HG02852 (cell line): ENCODE measurements around the gene FSIP2.

ENCODE experiments used
- ATAC-seq: cut with Tn5 transposase; IDR thresholded peaks from one replicate; pipeline ENCODE4 v1.9.1; 2021; ENCODE audit warnings: mild to moderate bottlenecking, moderate library complexity; ENCODE audit not compliant: unreplicated experiment

Gene FSIP2, protein sequence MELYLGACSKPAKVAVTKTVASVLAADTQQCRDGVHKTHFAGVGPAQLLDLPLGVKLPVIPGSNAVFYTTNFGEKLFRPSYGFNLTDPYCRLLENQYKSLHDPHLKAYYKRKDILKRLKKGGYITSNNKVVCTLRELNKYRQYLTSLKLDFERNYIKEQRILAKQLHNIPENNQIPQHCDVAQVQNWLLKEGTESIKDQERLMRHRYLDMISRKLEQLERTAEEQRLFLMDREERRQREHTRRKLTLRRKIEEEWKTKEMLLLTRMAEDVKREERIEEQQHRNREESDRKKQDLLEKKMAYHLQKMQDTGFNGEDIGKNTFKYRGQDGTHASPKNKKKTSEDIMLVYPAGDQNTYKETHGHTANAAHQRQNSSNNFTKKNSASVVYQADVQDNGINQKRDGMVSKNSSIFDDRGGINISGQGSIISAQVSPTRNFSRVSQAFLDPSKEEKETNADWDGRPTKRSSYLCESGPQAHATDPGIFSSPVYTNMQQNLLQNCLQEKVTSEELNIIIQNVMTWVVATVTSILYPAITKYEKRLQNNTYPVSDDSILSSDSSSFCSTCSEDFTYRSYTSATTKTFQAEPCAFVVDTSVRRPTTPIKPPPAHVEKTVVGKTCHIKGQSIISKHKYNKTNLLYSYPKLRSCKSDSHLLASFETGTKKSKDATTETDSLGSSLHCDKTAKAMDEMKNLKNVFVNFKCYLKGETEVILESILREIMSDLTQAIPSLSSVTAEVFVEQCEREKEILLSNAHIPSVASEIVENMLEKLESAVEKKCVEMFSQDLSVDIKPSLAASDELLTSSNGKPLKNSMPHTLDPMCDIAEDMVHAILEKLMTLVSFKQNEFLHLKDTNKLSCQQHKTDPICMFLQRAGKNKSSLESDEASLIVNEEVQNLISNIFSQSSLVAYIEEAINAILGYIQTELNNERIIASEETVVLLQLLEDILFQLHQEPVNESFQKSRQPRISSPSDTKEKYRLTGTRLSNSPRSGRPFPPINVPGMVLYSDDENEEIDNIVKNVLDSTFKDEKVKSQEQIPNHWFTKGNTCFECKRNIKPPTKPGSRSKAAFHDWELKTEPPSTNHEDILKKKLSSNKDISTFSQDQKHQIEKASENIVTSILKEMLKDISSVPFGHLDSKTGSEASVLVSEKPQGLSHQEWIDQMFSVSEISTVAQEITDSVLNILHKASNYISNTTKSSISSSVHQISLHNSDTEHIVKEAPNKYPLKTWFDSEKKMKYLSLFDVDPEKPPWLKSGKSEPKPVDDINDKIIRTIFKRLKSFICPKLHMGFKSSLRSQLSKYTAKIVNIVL (N-terminal part only)

DNA sequence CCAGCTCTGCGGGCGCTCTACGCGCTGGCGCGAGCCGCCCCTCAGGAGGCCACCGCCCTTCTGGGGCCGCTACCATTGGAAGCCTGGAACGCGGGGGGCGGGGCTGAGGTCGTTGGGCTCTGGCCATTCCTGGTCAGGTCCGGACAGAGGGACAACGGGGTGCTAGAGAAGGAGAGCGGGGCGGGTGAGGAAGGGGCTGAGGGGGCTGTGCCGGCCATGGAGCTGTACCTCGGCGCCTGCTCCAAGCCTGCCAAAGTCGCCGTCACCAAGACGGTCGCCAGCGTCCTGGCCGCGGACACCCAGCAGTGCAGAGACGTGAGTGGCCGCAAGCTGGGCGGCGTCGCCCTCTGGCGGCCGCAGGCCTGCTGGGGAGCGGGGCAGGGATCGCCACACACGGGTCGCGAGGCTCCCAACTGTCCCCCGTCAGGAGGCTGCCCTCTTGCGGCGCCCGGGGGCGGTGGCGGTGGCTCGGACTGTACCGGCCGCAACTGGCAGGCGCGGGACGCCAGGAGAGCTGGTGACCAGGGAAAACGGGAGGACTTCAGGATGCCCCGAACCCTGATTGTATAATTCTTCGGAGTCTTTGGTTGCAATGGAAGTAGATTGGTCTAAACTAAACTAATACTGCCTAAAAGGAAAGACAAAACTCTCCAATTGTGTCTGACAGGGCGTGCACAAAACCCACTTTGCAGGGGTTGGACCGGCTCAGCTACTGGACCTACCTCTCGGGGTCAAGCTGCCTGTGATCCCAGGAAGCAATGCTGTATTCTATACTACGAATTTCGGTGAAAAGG is at the start of gene FSIP2:
Gene FSIP2 (plus strand): TSS at position 126 of the 794 bp plus-strand sequence. CDS start 91 bp downstream, at position 217.
- peak; percentile 99 for ATAC-seq

DNA sequence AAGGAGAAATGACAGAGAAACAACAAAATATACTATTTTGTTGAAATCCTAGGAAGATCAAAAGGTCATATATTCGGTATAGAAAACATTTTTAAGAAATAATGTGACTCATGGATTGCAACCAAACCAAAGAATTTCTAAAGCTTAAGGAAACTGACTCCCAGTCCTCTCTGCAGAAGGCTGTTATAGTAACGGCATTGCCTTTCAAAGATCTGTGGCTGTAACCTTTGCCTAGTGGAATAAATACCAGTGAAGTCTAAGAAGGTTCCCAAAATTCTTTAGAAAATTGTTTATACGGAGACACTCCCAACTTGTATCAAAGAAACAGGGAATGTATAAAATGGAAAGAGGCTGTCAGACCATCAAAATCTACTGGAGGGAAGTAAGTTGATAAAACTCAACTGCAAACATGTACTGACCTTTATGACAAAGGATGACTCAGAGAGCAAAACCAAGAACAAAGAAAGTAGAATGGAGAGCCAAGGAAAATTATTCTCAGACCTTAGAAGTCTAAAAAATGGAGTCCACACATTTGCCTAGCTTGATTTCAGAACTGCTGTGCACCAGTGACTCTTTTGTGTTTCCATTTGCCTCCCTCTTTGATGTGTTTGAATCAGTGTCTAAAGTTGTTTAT is 48.6 kb upstream of the FSIP2 start:
- no peak for ATAC-seq

DNA sequence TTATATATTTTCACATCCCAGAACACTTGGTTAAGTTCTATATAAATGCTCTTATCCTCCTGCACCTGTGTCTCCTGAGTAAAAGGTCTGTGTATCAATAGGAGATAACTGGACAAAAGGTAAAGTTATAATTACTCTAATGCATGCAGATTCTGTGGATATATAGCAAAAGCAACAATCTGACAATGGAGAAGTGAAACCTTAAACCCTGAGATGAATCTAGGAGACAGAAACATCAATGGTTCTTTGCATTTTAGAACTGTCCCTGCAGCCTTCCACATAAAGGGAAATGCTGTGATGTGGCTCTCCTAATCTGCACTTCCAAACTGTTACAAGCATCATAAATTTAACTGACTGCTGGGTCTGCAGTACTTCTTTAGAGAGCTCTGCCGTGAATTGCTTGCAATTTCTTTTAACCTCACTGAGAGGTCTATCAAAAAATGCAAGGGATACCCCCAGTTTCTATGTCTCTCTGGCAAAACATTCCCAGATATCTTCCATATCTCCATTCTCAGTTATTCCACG is 42.8 kb upstream of the FSIP2 start:
- no peak for ATAC-seq

DNA sequence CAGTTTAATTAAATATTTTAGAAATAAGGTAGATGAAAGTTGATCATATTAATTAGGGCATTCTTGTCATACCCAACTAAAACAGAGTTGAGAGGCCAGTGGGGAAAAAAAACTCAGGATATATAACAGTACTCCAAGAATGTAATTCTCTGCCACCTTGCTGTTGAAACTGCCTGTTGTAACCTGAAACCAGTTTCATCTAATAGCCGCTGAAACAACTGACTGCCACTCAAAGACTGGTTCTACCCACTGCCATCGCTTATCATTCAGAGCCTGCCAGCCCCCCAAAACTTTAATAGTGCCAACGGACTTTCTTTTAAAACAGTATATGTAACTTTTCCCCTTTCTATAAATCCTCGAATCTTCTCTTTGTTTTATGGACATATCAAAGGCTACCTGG is 37.7 kb upstream of the FSIP2 start:
- no peak for ATAC-seq

DNA sequence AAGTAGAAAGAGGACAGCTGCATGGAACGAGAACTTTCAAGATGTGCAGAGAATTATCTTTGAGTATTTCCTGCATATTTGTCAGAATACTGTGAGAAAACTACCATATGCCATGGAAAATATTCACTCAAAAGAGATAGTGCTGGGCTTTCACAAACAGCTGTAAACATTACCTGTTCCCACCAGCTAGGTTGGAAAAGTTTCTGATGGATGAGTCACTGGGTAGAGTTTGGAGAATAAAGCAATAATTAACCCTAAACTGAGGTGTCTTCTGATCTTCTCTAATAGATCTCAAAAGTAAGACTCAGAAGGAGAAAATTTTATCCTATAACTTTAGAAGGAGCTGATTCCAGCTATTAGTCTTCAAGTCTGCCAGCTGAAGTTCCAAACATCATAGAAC is 3.9 kb upstream of the FSIP2 start:
- no peak for ATAC-seq

DNA sequence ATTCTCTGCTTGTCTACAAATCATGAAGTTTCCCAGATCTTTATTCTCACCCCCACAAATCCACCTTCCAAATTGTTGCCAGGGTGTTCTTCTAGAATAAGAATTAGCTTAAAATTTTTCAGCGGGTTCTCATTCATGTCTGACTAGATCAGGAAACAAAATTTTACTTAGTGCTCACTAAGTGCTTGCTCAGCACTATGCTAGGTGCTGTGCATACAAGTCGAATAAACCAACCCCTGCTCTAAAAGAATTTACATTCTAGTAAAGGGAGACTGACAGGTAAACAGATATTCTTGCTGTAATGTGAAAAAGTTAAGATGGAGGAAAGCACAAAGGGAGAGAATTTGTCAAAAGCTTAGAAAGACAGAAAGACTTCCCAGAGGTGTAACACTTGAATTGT is 2.4 kb upstream of the FSIP2 start:
- ATAC-seq: no peak

DNA sequence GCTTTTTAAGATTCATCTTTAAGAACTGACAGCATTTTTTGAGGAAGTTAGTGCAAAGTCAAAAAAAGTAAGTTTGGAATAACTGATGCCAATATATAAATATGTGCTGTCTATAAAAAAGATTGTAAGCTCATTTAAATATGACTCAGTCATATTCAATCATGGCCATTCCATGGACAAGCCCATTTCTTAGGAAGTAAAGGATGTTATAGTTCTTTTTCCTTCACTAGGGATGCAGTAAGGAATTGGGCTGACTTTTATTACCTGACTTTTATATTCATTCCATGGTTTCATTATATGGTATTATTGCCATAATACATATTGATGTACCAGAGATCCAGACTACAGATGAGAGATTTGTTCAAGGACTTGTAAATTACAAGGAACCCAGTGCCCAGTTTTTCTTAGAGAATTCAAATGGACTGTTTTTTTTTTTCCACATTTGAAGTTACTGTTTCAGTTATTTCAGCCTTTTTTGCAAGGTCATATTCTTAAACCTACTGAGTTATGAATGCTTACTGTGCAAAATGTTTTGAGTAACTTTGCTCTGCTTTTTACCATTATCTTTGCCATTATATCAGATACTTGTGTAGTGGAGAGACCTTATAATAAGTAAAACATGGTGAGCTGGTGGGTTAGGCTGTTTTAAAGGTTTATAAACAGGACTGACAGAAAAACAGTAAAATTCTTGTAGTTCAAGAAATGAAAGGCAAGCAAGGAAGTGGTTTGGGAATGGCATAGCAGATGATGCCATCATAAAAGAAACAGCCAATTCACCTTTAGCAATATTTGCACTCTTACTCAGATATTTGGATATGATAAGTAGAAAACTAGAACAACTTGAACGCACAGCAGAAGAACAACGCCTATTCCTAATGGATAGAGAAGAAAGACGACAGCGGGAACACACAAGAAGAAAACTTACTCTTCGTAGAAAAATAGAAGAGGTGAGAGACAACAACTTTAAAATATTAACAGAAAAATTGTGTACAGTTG is 7.6 kb downstream of the FSIP2 start:
- no peak for ATAC-seq

DNA sequence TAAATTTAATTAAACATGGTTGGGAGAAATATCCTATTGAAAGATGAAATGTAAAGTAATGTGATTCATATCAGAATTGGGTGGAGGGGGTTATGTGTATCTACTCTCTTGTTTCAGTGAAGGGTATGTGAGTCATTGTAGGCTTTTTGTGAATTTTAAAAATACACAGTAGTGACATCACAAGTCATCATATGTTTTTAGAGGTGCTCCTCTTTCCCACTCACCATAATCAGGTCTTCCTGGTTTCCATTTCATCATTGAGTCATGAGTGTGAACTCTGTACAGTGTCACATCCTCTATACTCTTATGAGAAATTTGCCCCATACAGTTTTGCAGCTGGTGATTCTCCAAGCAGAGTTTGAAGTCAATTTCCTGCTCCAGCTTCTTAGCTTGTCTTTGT is 18.8 kb downstream of the FSIP2 start:
- no peak for ATAC-seq

DNA sequence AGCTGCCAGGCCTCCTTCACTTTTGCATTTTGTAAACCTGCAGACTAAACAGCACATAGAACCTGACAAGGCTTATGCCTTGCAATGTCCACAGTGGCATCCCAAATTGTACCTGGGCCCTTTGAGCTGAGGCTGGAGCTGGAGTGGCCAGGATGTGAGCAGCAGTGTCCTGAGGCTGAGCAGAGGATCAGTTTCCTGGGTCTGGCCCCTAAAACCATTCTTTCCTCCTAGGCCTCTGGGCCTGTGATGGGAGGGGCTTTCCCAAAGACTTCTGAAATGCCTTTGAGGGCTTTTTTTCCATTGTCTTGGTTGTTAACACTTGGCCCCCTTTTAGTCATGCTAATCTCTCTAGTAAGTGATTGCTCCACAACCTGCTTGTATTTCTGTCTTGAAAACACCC is 32.8 kb downstream of the FSIP2 start:
- no peak for ATAC-seq

DNA sequence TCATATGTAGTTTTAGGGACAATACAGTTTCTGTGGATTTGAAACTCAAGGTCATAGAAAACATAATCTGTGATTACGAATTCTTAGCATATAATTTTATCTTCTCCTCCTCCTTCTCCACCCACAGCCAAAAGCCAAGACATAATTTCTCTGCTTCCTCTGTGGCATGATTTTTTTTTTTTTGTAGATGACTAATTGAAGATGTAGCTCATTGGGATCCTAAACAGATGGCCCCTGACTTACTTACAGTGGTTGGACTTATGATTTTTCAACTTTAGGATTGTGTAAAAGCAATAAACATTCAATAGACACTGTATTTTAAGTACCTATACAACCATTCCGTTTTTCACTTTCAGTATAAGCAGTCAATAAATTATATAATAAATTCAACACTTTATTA is 42.3 kb downstream of the FSIP2 start:
- ATAC-seq: no peak

DNA sequence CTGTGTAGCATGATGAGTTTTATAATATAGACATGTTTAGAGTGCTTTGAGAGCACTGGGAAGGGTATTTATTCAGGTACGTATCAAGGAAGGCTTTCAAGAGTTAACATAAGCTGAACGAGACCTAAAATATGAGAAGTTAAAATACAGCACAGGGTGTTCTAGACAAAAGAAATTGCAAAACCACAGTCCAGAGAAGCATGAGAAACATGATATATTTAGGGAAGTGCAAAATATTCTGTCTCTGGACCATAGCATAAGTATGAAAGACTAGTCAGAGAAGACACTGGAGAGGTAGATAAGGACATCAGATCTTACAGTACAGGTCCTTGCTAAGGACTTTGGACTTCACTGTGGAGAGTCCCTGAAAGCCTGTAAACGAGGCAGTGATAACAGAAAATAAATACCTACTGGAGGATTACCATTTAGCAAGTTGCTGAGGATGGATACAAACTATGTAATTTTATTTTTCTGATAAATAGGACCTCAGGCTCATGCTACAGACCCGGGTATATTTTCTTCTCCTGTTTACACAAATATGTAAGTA is 43.7 kb downstream of the FSIP2 start:
- no peak for ATAC-seq

DNA sequence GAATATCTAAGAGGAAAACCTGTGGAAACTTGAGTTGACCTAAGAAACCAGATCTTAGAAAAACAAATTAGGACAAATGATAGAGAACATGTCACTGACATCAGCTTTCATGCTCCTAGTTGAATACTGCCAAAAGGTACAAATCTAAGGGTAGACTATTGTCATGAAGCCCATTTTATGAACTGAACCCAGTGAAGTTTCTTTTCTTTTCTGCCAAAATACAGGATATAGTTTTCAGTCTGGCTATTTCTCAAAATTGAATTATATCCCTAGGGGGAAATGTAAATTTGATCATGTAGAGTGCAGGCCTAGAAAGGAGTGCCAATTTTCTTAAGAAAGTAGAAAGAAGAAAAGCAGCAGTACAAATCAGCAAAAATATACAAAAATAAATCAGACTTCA is 46.6 kb downstream of the FSIP2 start:
- no peak for ATAC-seq

DNA sequence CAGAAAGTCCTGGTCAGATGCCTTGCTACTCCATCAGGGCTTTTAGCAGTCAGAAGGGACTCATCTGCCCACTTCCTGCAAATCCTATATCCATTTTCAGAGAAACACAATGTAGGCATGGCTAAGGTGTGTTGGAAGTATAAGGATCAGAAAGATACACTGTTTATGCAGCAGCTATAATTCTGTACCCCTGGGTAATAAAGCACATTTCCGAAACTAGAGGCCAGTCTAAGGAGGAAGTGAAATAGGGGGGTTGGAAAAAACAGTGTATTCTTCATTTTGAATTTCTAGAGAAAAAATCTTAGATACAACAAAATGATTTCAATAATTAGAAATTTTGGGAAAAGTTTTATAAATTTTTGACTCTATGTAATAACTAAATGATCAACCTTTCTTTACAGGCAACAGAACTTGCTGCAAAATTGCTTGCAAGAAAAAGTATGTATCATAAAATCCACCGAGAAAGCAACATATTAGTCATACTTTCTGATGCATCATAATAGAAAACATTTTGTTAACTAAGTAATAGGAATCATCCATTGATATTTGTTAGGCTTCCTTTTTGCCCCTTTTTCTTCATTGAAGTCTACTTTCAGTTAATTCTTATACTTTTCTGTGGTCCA is 47.4 kb downstream of the FSIP2 start:
- peak; percentile 84 for ATAC-seq

DNA sequence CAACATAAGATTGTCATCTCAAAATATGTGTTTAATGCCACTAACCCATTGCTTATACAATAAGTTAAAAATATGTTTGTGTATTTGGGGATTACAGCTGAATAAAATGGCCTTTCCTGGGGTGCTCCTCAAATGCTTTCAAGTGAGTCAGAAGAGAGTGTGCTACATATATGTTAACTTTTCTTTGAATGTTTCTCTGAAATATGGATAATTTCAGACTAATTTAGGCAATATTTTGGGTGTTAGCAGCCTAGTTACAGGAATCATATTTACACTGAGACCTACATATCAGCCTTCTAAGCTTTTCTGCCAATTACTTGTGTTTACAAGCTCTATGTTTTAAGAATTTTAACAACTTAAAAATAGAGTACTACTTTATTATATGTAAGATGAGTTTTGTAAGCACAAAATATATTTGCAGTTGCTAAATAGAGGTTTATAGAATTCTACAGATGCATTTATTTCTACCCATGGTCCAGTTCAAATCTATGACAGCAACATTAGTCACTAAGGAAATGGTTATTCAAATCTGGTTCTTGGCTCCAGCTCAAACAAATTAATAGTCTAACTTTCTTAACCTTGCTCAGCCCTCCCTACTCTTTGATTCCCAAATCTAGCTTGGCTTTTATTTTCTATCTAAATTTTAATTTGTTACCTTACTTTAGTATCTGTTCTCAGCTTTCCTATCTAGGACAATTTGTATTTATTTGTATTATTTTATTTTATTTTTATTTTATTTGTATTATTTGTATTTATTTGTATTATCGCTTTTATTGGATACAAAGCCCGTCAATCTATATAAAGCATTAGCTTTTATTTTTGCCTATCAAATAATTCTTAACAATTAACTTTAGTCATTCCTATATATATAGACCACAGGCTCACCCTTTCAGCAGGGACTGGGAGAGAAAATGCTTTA is 48.9 kb downstream of the FSIP2 start:
- no peak for ATAC-seq

DNA sequence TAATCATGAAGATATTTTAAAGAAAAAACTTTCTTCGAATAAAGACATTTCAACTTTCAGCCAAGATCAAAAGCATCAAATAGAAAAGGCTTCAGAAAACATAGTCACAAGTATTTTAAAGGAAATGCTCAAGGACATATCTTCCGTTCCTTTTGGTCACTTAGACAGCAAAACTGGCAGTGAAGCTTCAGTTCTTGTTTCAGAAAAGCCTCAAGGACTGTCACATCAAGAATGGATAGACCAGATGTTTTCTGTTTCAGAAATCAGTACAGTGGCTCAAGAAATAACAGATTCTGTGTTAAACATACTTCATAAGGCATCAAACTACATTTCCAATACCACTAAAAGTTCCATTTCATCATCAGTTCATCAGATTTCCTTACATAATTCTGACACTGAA is 51.8 kb downstream of the FSIP2 start:
- ATAC-seq: peak; percentile 54

DNA sequence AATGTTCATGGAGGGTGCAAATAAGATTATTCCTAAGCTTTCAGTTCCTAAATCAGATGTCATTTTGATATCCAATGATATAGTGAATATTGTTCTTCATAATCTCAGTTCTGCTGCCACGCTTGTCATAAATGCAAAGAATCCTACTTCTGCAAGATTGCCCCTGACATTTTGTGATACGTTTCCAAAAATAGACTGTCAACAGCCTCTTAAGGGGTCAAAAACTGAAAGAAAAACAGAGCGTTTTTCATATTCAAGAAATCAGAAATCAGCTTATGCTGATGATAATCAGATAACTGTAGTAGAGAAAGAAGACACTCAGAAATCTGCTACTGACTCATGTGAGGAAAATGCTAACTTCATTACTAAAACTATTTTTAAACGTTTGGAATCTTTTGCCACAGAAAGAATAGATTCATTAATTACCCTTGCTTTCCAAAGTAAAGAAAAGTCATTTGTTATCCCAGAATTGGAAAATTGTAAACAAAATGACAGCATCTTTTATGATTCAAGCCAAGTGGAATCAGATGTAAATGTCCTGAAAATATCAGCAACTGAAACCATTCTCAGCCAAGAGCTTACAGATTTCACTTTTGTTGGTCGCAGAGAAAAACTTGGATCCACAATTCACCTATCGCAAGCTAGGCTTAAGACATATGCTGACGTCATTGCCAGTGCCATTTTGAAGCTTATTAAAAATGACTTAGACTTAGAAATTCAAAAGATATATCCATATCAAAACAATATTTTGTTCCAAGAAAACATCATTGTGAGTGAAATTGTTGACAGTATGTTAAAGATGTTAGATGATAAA is 55.1 kb downstream of the FSIP2 start:
- ATAC-seq: no peak
